Fibroblast of pulmonary artery (primary cell): ENCODE measurements around the gene TCP11L2.
A peak's percentile ranks its signal among the peaks of the same experiment; 100 is the strongest.
"Not testable (repeated sequence)": the region's sequence is repeated elsewhere in the genome, so short reads cannot be mapped to it uniquely, and the experiment has no call there.

Experiments used
- DNase-seq: peaks from one replicate; pipeline ENCODE4 v3.0.0-alpha.2; 2010; ENCODE audit warnings: low read depth
- H3K4me3 ChIP-seq: replicated peaks from 2 replicates; pipeline ENCODE4 v1.5.1; 2011; ENCODE audit warnings: low read depth, mild to moderate bottlenecking, control low read depth, low read length, moderate library complexity
- TF ChIP-seq, protein P1 (sequence below): IDR thresholded peaks from 2 replicates; pipeline ENCODE4 v1.5.1; 2011; ENCODE audit warnings: mild to moderate bottlenecking, control low read depth, low read length, inconsistent platforms; ENCODE audit errors: missing control alignments

Gene TCP11L2

DNA sequence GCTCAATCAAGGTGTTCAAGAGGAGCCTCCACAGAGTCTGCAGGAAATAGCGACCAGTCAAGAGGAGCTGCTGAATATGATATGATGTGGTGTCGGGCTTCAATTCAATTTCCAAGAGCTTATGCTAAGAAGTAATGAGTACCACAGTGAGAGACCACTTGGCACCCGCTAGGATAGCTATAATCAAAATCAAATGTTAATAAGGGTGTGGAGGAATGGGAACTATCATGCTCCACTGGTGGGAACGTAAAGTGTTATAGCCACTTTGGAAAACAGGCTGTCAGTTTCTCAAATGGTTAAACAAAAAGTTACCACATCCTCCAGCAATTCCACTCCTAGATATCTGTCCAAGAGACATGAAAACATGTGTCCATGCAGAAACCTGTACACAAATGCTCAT is 61.7 kb downstream of the TCP11L2 start:
- TF ChIP-seq, protein P1, sequence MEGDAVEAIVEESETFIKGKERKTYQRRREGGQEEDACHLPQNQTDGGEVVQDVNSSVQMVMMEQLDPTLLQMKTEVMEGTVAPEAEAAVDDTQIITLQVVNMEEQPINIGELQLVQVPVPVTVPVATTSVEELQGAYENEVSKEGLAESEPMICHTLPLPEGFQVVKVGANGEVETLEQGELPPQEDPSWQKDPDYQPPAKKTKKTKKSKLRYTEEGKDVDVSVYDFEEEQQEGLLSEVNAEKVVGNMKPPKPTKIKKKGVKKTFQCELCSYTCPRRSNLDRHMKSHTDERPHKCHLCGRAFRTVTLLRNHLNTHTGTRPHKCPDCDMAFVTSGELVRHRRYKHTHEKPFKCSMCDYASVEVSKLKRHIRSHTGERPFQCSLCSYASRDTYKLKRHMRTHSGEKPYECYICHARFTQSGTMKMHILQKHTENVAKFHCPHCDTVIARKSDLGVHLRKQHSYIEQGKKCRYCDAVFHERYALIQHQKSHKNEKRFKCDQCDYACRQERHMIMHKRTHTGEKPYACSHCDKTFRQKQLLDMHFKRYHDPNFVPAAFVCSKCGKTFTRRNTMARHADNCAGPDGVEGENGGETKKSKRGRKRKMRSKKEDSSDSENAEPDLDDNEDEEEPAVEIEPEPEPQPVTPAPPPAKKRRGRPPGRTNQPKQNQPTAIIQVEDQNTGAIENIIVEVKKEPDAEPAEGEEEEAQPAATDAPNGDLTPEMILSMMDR = no peak
- DNase-seq = no peak
- H3K4me3 ChIP-seq = no peak overlapping the region

DNA sequence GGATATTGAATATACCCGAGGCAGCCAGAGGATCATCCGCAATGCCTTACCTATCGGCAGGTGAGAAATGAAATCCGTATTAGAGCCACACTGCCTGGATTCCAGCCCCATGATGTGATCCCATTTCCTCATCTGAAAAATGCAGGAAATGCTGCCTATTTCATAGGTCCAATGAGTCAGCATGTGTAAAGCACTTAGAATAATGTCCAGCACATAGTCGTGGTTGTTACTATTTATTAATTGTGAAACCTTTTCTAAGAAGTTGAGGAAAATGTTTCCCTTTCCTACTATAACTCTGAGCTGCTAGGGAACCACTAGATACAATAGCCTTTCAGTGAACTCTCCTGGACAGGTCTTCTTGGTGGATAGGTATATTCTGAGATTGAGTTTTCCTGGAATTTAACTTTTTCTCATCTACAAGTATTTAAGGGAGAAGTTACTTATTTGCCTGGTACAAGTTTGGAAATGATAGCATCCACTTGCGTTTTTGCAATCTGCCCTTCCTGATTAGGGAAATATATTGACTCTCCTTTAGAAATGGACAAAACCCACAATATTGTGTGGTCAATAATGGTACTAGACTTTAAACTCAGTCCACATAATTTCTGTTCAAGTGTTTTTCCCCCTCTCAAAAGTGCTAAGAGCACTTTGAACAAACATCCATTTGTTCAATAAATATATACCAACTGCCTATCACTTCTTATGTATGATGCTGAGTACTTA is 67.3 kb downstream of the TCP11L2 start:
- DNase-seq = peak; percentile 87
- TF ChIP-seq, protein P1 = no peak

DNA sequence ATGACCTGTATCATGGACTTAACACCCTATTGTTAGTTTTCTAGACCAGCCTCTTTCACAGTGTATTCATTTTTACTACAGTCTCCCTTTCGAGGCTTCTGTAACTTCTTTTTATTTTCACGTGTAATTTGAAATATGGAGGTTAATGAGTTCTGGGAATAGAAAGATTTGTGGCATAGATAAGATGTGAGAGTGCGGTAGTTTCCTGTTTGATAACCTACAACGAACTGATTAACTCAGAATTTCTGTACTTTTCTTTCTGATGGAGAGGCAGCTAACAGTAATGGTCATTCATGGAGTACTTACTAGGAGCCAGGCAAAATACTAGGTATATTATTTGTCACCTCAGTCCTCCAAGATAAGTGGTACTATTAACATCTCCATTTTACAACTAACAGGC is 76.3 kb downstream of the TCP11L2 start:
- no peak for DNase-seq
- TF ChIP-seq, protein P1 = no peak
- H3K4me3 ChIP-seq = no peak overlapping the region

More for the DNA sequence above, 67.3 kb downstream of the TCP11L2 start:
- H3K4me3 ChIP-seq = no peak overlapping the region

DNA sequence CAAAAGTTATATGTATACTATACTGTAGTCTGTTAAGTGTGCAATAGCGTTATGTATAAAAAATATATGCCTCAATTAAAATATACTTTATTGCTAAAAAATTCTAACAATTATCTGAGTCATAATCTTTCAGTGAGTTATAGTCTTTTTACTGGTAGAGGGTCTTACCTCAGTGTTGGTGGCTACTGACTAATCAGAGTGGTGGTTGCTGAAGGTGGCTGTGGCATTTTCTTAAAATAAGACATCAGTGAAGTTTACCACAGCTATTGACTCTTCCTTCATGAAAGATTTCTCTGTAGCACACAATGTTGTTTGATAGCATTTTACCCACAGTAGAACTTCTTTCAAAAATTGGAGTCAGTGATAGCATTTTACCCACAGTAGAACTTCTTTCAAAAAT is 78.4 kb downstream of the TCP11L2 start:
- TF ChIP-seq, protein P1 = no peak
- no peak for DNase-seq
- no peak overlapping the region for H3K4me3 ChIP-seq

DNA sequence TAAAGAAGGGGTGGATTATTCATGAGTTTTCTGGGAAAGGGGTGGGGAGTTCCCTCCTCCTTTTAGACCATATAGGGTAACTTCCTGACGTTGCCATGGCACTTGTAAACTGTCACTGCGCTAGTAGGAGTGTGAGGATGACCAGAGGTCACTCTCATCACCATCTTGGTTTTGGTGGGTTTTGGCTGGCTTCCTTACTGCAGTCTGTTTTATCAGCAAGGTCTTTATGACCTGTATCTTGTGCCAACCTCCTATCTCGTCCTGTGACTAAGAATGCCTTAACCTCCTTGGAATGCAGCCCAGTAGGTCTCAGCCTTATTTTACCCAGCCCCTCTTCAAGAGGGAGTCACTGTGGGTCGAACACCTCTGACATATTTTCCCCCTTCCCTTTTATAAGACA is 79.3 kb downstream of the TCP11L2 start:
- not testable (repeated sequence) for DNase-seq, H3K4me3 ChIP-seq

GRCh38 chr12:106386813-106387535 is 84.4 kb downstream of the TCP11L2 start:
- no peak overlapping the region for H3K4me3 ChIP-seq
- peak; percentile 22 for DNase-seq
- TF ChIP-seq, protein P1 = no peak

GRCh38 chr12:106387848-106388377 is 85.4 kb downstream of the TCP11L2 start:
- DNase-seq = no peak
- H3K4me3 ChIP-seq = no peak overlapping the region

More at GRCh38 chr12:106387848-106388377, 85.4 kb downstream of the TCP11L2 start:
- TF ChIP-seq, protein P1 = no peak
